ENCODE data around the gene TNFRSF25. TPM values are rescaled to one million over a fixed set of nuclear protein-coding genes. Genes with fewer than 3 reads are reported as not detected.

The TNFRSF25 gene
- total and polyA plus RNA-seq, 4 donors = 9.5 to 37.5 (median 21.4) TPM

DNA sequence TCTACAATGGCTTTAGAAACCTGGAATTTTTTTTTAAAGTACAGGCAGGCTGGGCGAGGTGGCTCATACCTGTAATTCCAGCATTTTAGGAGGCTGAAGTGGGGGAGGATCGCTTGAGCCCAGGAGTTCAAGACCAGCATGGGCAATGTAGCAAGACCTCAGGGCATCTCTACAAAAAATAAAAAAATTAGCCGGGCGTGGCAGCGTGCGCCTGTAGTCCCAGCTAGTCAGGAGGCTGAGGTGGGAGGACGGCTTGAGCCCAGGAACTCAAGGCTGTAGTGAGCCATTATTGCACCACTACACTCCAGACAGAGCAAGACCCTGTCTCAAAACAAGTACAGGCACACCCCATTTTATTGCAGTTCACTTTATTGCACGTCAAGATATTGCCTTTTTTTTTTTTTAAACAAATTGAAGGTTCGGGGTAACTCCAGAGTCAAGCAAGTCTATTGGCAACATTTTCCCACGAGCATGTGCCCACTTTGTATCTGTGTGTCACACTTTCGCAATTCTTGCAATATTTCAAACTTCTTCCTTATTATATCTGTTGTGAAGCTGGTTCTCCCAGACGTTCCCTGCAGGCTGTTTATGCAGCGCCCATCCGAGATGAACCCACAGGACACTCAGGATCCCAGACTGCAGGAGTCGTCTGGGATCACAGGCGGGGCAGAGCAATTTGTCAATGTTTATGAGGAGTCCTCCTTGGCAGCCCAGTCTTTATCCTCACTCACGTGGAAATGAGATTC lies 50.9 kb downstream of the TNFRSF25 start:
- Histone ChIP-seq H3K36me3 (ENCODE audit: control insufficient read depth, insufficient read depth, low read length) (no peaks in the 10 kb centered on the region), H3K4me1 (ENCODE audit: control insufficient read depth, insufficient read depth, low read length) (peaks cover 16% of the 10 kb centered on the region), H3K9me3 (ENCODE audit: control insufficient read depth, insufficient read depth, low read length) (no peaks in the 10 kb centered on the region), H3K27ac (ENCODE audit: low read depth, low read length) (no peak overlapping the region), H3K4me3 (ENCODE audit: low read depth, low read length) (no peak overlapping the region), H3K27me3 (ENCODE audit: control insufficient read depth, insufficient read depth, low read length) (peaks cover 57% of the 10 kb centered on the region)
- DNase-seq (ENCODE audit: low read depth in 4 of 6, low spot score in 6 of 6) = no peak
- 72% methylated on average over 11 of the region's 17 CpGs for WGBS (ENCODE audit: insufficient coverage)

DNA sequence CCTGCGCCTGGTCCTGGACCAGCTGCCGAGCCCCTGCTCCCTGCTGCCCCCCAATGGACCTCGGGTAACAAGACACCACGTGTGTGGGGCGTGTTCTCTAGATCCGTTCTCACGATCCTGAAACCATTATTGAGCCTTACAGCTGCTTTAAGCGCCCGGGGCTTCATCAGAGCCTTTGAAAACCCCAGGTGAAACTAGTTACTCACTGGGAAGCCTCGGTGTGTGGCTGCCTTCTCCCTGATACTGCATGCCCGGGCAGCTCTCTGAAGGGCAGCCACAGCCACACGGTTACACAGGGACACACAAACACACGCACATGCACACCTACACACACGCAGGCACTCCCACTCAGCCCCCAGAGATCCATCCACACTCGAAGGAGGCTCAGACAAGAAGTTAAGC lies 51.5 kb downstream of the TNFRSF25 start:
- Histone ChIP-seq H3K36me3 (ENCODE audit: control insufficient read depth, insufficient read depth, low read length) (no peaks in the 10 kb centered on the region), H3K9me3 (ENCODE audit: control insufficient read depth, insufficient read depth, low read length) (no peaks in the 10 kb centered on the region), H3K27ac (ENCODE audit: low read depth, low read length) (no peak overlapping the region), H3K27me3 (ENCODE audit: control insufficient read depth, insufficient read depth, low read length) (peaks cover 52% of the 10 kb centered on the region), H3K4me1 (ENCODE audit: control insufficient read depth, insufficient read depth, low read length) (peaks cover 10% of the 10 kb centered on the region), H3K4me3 (ENCODE audit: low read depth, low read length) (no peak overlapping the region)
- DNase-seq (ENCODE audit: low read depth in 4 of 6, low spot score in 6 of 6) = peak in 1 of 6 donors; percentile 70
- 8% methylated on average over 13 of the region's 15 CpGs for WGBS (ENCODE audit: insufficient coverage)

DNA sequence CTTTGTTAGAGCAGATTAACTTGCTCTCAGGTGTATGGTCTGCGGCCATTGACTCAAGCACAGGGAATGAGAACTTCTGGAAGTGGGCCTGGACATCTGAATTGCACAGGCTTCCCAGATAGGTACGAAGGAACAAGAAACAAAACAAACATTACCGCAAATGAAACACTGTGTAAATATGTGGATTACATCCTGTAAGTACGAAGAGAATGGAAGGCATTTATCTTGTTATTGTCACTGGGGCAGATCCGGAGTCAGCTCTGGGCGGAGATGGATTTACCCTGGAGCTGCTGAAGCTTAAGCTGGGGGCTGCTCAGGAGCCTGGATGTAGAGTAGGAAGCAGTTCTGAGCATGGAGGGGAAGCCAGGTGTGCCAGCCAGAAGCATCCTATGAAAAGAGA lies 53.1 kb downstream of the TNFRSF25 start:
- H3K27me3 ChIP-seq (ENCODE audit: control insufficient read depth, insufficient read depth, low read length) = peaks cover 38% of the 10 kb centered on the region
- 76% methylated on average over 6 of the region's 6 CpGs for WGBS (ENCODE audit: insufficient coverage)
- no peaks in the 10 kb centered on the region for H3K9me3 ChIP-seq (ENCODE audit: control insufficient read depth, insufficient read depth, low read length)
- H3K27ac ChIP-seq (ENCODE audit: low read depth, low read length) = no peak overlapping the region
- peaks cover 8% of the 10 kb centered on the region for H3K4me1 ChIP-seq (ENCODE audit: control insufficient read depth, insufficient read depth, low read length)
- DNase-seq (ENCODE audit: low read depth in 4 of 6, low spot score in 6 of 6) = no peak
- H3K36me3 ChIP-seq (ENCODE audit: control insufficient read depth, insufficient read depth, low read length) = no peaks in the 10 kb centered on the region
- H3K4me3 ChIP-seq (ENCODE audit: low read depth, low read length) = no peak overlapping the region

Small RNA genes within 50 kb of the gene (small RNA-seq; reads per million reads assigned to genes)
- gene MIR4252 (ENCODE audit: low replicate concordance) = not detected

Other genes with a start within 250 kb of the TNFRSF25 start
- gene ICMT, start 230.2 kb downstream of the TNFRSF25 start, total RNA-seq = 10 to 100 TPM; 48.8 to 55.7 TPM
- 10 to 100 TPM; 40.6 to 41.1 TPM for gene ICMT, start 230.2 kb downstream of the TNFRSF25 start, polyA plus RNA-seq (ENCODE audit: insufficient read length in 2 of 2)
- not detected for gene HES3, start 222.0 kb downstream of the TNFRSF25 start, total RNA-seq
- gene HES3, start 222.0 kb downstream of the TNFRSF25 start, polyA plus RNA-seq (ENCODE audit: insufficient read length in 2 of 2) = 1 to 10 TPM; 1.8 to 3.2 TPM
- gene GPR153, start 205.1 kb downstream of the TNFRSF25 start, total RNA-seq = 10 to 100 TPM in 1 of 2 donors, 1 to 10 TPM in 1; 9.3 to 12.8 TPM
- gene GPR153, start 205.1 kb downstream of the TNFRSF25 start, polyA plus RNA-seq (ENCODE audit: insufficient read length in 2 of 2) = 10 to 100 TPM; 42.4 to 49.5 TPM
- gene ACOT7, start 72.4 kb downstream of the TNFRSF25 start, total RNA-seq = 10 to 100 TPM; 31.8 to 60.2 TPM
- gene ACOT7, start 72.4 kb downstream of the TNFRSF25 start, polyA plus RNA-seq (ENCODE audit: insufficient read length in 2 of 2) = 100 to 1,000 TPM; 195 to 198 TPM
- gene HES2, start 46.3 kb downstream of the TNFRSF25 start, total RNA-seq = under 1 TPM in 1 of 2 donors, not detected in 1; 0.72 TPM
- gene HES2, start 46.3 kb downstream of the TNFRSF25 start, polyA plus RNA-seq (ENCODE audit: insufficient read length in 2 of 2) = under 1 TPM; 0.19 to 0.38 TPM
- gene ESPN, start 41.4 kb downstream of the TNFRSF25 start, total RNA-seq = 1 to 10 TPM in 1 of 2 donors, under 1 TPM in 1; 0.66 to 1.9 TPM
- gene ESPN, start 41.4 kb downstream of the TNFRSF25 start, polyA plus RNA-seq (ENCODE audit: insufficient read length in 2 of 2) = 1 to 10 TPM; 4.7 to 7.4 TPM
- 10 to 100 TPM; 12.9 to 19.6 TPM for gene PLEKHG5, start 25.5 kb upstream of the TNFRSF25 start, total RNA-seq
- gene PLEKHG5, start 25.5 kb upstream of the TNFRSF25 start, polyA plus RNA-seq (ENCODE audit: insufficient read length in 2 of 2) = 10 to 100 TPM; 25.9 to 32.9 TPM
- gene NOL9, start 88.3 kb upstream of the TNFRSF25 start, total RNA-seq = 10 to 100 TPM; 22.1 to 25.3 TPM
- 10 to 100 TPM; 13.2 to 26.2 TPM for gene NOL9, start 88.3 kb upstream of the TNFRSF25 start, polyA plus RNA-seq (ENCODE audit: insufficient read length in 2 of 2)
- under 1 TPM in 1 of 2 donors, not detected in 1; 0.40 TPM for gene TAS1R1, start 89.1 kb upstream of the TNFRSF25 start, total RNA-seq
- gene TAS1R1, start 89.1 kb upstream of the TNFRSF25 start, polyA plus RNA-seq (ENCODE audit: insufficient read length in 2 of 2) = under 1 TPM; 0.24 to 0.47 TPM
- 10 to 100 TPM in 1 of 2 donors, 1 to 10 TPM in 1; 9.1 to 39.7 TPM for gene ZBTB48, start 113.8 kb upstream of the TNFRSF25 start, total RNA-seq
- 10 to 100 TPM; 32.6 to 32.8 TPM for gene ZBTB48, start 113.8 kb upstream of the TNFRSF25 start, polyA plus RNA-seq (ENCODE audit: insufficient read length in 2 of 2)
- gene KLHL21, start 136.7 kb upstream of the TNFRSF25 start, total RNA-seq = 10 to 100 TPM; 17.0 to 18.3 TPM
- gene KLHL21, start 136.7 kb upstream of the TNFRSF25 start, polyA plus RNA-seq (ENCODE audit: insufficient read length in 2 of 2) = 10 to 100 TPM; 25.1 to 28.9 TPM
- 10 to 100 TPM; 13.3 to 13.9 TPM for gene PHF13, start 147.6 kb upstream of the TNFRSF25 start, total RNA-seq
- 10 to 100 TPM; 21.5 to 22.7 TPM for gene PHF13, start 147.6 kb upstream of the TNFRSF25 start, polyA plus RNA-seq (ENCODE audit: insufficient read length in 2 of 2)
- gene THAP3, start 158.7 kb upstream of the TNFRSF25 start, total RNA-seq = 10 to 100 TPM; 17.4 to 27.6 TPM
- gene THAP3, start 158.7 kb upstream of the TNFRSF25 start, polyA plus RNA-seq (ENCODE audit: insufficient read length in 2 of 2) = 10 to 100 TPM; 30.6 to 31.8 TPM
- 10 to 100 TPM; 32.5 TPM for gene DNAJC11, start 235.6 kb upstream of the TNFRSF25 start, total RNA-seq
- 10 to 100 TPM; 47.5 to 58.5 TPM for gene DNAJC11, start 235.6 kb upstream of the TNFRSF25 start, polyA plus RNA-seq (ENCODE audit: insufficient read length in 2 of 2)